ENCODE measurements around the gene ATP13A2.

The ATP13A2 gene

DNA sequence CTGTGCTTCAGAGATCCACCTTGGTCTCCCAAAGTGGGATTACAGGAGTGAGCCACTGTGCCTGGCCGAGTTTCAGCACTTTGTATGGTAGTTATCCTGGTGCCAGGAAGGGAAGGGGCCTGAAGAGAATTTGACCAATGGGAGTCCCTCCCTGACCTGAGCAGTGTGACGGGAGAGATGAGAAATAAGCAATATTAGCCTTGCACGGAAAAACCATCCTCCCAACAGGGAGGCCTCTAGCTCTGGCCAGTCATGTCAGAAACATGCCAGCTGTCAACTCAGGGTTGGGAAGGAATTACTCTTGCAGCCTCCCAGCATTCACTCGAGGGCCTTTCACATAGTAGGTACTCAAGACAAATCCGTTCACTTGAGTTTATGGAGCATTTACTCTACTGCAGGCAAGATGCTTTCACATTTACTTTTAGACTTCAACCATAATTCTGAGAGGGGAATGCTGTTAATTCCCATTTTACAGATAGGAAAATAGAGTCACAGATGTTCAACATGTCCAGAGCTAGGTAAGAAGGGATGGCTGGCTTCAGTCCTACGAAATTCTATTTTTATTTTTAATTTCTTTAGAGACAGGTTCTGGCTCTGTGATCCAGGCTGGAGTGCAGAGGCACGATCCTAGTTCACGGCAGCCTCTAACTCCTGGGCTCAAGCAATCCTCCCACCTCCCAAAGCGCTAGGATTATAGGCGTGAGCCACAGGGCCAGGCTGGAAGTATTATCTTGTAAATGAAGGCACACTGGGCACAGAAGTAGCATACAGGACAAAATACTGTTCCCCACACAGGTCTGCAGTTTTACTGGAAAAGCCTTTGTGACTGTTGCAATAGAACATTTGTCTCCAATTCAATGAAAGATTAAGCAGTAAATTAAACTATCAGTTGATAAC, 3.2 kb upstream of the ATP13A2 start:
- H3K27me3 ChIP-seq (replicated peaks; ENCODE audit: control insufficient read depth, insufficient read depth, low read length): no peaks in the 10 kb centered on the region
- DNase-seq (ENCODE audit: low read depth): no peak
- peaks cover 25% of the 10 kb centered on the region for H3K36me3 ChIP-seq (ENCODE audit: control insufficient read depth, insufficient read depth, low read length, severe bottlenecking)
- no peak overlapping the region for H3K4me3 ChIP-seq (ENCODE audit: low read length)
- H3K4me1 ChIP-seq (ENCODE audit: control insufficient read depth, insufficient read depth, low read length): peaks cover 31% of the 10 kb centered on the region
- H3K9ac ChIP-seq (ENCODE audit: low read length): no peak overlapping the region
- no peaks in the 10 kb centered on the region for H3K9me3 ChIP-seq (ENCODE audit: control insufficient read depth, low read length)

DNA sequence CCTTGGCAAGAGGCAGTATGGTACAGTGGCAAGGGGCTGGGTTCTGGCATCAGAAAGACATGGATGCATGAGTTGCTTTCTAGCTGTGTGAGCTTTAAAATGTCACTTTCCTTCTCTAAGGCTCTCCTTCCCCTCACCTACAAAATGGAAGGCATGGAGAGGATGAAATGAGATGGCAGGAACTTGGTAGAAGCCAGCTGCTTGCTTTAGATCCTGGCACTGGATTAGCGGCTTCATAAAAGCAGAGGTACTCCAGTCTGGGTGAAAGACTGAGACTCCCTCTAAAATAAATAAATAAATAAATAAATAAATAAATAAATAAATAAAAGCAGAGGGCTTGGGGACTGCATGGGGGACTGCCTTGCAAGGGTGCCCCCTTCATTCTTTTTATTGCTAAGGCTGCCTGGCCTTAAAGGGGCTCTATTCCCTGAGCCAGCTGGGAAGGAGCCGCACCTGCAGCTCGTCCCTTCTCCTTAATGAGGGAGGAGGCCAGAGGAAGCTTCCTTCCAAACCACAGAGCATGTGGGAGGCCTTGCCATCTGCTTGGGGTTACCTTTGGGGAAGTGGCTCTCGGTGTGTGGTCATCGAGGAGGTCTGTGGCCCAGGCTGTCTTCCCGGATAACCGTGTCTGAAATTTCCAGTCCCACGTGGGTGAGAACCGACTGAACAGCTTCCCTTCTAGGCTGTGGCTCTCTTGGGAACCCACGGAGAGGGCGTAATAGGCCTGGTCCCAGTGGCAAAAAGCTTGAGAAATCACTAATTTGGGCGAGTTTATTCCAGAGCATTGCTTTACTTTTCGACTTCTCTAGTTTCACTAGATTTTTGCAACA, 2.0 kb upstream of the ATP13A2 start:
- H3K4me1 ChIP-seq (ENCODE audit: control insufficient read depth, insufficient read depth, low read length): peaks cover 31% of the 10 kb centered on the region
- DNase-seq (ENCODE audit: low read depth): no peak
- H3K36me3 ChIP-seq (ENCODE audit: control insufficient read depth, insufficient read depth, low read length, severe bottlenecking): peaks cover 13% of the 10 kb centered on the region
- no peaks in the 10 kb centered on the region for H3K27me3 ChIP-seq (replicated peaks; ENCODE audit: control insufficient read depth, insufficient read depth, low read length)
- H3K9me3 ChIP-seq (ENCODE audit: control insufficient read depth, low read length): no peaks in the 10 kb centered on the region
- no peak overlapping the region for H3K4me3 ChIP-seq (ENCODE audit: low read length)
- H3K9ac ChIP-seq (ENCODE audit: low read length): no peak overlapping the region

DNA sequence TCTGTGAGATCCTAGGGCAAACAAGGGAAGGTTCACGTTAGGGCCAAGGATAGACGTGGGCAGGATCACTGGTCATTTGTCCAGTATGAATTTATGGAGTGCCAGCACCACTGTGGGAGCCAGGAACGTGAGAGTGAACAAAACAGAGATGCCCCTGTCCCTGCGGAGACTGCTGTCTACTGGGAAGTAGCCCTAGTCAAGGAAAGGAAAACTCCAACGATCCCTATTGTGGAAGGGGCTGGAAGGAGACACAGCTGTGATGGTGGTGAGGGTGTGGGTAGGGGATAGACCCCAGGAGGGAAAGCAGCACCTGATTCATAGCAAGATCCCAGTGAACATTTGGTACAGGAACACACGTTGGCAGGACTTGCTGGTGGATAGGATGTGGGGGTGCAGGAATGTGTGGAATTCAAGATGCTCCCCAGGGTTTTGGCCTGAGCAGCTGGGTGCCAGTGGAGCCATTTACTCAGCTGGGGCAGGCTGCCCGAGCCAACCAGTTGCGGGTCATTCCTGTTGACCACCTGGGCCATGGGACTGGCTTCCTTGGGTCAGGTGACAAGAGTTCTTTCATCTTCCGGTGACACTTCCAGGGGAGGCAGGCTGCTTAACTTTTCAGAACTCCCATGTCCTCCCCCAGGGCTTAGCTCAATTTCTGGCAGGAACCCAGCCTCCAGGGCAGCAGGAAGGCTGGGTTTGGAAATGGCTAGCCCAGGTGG, 1.2 kb upstream of the ATP13A2 start:
- Histone ChIP-seq H3K9me3 (ENCODE audit: control insufficient read depth, low read length) (no peaks in the 10 kb centered on the region), H3K4me1 (ENCODE audit: control insufficient read depth, insufficient read depth, low read length) (peaks cover 31% of the 10 kb centered on the region), H3K27me3 (replicated peaks; ENCODE audit: control insufficient read depth, insufficient read depth, low read length) (no peaks in the 10 kb centered on the region), H3K4me3 (ENCODE audit: low read length) (no peak overlapping the region), H3K36me3 (ENCODE audit: control insufficient read depth, insufficient read depth, low read length, severe bottlenecking) (peaks cover 5% of the 10 kb centered on the region), H3K9ac (ENCODE audit: low read length) (no peak overlapping the region)
- no peak for DNase-seq (ENCODE audit: low read depth)

DNA sequence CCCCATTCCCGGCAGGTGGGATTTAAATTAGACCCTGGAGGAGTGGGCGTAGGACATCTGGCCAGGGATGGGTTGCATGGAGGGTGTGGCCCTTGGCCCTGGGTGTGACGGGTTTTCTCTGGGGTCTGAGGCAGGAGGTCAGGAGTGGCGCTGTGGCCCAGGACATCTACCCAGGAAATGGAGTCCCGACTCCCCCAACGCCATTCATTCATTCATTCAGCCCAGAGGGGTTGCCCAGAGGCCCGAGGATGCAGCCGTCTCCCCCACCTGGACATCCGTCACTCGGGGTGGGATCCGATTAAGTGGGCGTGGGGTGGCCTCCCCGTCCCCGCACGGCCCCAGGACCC, 663 bp downstream of the ATP13A2 start:
- Histone ChIP-seq H3K27me3 (replicated peaks; ENCODE audit: control insufficient read depth, insufficient read depth, low read length) (no peaks in the 10 kb centered on the region), H3K36me3 (ENCODE audit: control insufficient read depth, insufficient read depth, low read length, severe bottlenecking) (no peaks in the 10 kb centered on the region), H3K9me3 (ENCODE audit: control insufficient read depth, low read length) (no peaks in the 10 kb centered on the region), H3K4me3 (ENCODE audit: low read length) (peak overlapping the region; percentile 83), H3K9ac (ENCODE audit: low read length) (peak overlapping the region; percentile 79), H3K4me1 (ENCODE audit: control insufficient read depth, insufficient read depth, low read length) (peaks cover 26% of the 10 kb centered on the region)
- DNase-seq (ENCODE audit: low read depth): no peak

DNA sequence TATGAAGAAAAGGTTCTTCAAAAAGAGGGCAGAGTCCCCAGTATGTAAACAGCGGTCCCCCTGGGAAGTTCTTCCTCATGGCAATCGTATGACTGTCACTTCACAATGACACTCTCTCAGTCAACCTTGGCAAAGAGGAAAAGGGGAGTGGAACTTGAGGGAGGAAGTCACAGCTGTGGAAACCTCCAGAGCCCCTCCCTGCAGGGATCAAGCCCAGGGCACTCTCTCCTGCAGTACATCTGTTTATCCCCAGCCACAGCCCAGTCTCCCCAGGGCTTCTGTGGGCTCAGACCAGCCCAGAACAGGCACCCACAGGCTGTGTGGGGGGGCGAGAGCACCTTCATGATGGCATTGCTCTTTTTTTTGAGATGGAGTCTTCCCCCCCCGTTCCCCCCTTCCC, 2.0 kb downstream of the ATP13A2 start:
- Histone ChIP-seq H3K9me3 (ENCODE audit: control insufficient read depth, low read length) (no peaks in the 10 kb centered on the region), H3K4me3 (ENCODE audit: low read length) (no peak overlapping the region), H3K36me3 (ENCODE audit: control insufficient read depth, insufficient read depth, low read length, severe bottlenecking) (no peaks in the 10 kb centered on the region), H3K27me3 (replicated peaks; ENCODE audit: control insufficient read depth, insufficient read depth, low read length) (no peaks in the 10 kb centered on the region), H3K4me1 (ENCODE audit: control insufficient read depth, insufficient read depth, low read length) (peaks cover 17% of the 10 kb centered on the region), H3K9ac (ENCODE audit: low read length) (no peak overlapping the region)
- no peak for DNase-seq (ENCODE audit: low read depth)

DNA sequence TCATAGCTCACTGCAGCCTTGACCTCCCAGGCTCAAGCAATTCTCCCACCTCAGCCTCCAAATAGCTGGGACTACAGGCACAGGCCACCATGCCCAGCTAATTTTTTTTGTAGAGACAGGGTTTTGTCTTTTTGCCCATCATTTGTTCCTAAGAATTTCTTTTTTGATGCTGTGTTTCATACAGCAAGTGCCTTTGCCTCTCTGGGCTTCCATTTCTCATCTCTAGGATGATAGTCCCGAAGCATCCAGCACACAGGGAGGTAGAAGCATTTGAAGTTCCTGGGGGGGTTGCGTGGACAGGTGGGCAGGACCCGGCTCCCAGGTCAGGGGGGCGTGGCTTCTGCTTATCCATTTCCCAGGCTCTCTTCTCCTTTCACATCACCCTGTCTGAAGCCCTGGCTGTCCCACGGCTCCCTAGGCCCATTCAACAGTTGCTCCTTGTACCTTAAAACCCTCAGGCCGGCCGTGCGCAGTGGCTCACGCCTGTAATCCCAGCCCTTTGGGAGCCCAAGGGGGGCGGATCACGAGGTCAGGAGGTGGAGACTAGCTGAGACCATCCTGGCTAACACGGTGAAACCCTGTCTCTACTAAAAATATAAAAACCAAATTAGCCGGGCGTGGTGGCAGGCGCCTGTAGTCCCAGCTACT, 3.4 kb downstream of the ATP13A2 start:
- Histone ChIP-seq H3K4me1 (ENCODE audit: control insufficient read depth, insufficient read depth, low read length) (peaks cover 30% of the 10 kb centered on the region), H3K27me3 (replicated peaks; ENCODE audit: control insufficient read depth, insufficient read depth, low read length) (no peaks in the 10 kb centered on the region), H3K36me3 (ENCODE audit: control insufficient read depth, insufficient read depth, low read length, severe bottlenecking) (no peaks in the 10 kb centered on the region), H3K4me3 (ENCODE audit: low read length) (no peak overlapping the region), H3K9me3 (ENCODE audit: control insufficient read depth, low read length) (no peaks in the 10 kb centered on the region), H3K9ac (ENCODE audit: low read length) (no peak overlapping the region)
- no peak for DNase-seq (ENCODE audit: low read depth)

DNA sequence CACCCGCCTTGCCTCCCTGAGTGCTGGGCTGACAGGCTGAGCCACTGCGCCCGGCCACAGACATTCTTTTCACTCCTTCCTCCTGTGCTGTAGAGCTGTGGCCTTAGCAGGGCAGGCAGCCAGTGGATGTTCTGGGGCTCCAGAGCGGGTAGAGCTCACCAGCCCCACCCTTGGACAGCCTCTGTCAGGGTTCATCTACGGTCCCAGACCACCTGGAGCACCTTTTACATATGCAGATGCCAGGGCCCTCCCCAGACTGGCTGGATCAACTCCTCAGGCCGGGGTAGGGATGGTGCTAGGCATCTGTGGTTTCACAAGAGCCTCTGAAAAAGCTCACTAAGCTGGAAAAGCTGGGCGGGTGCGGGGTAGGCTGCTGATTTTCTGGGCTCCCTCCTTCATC, 4.6 kb downstream of the ATP13A2 start:
- peaks cover 29% of the 10 kb centered on the region for H3K4me1 ChIP-seq (ENCODE audit: control insufficient read depth, insufficient read depth, low read length)
- no peaks in the 10 kb centered on the region for H3K9me3 ChIP-seq (ENCODE audit: control insufficient read depth, low read length)
- no peaks in the 10 kb centered on the region for H3K27me3 ChIP-seq (replicated peaks; ENCODE audit: control insufficient read depth, insufficient read depth, low read length)
- no peak for DNase-seq (ENCODE audit: low read depth)
- no peak overlapping the region for H3K9ac ChIP-seq (ENCODE audit: low read length)
- peaks cover 10% of the 10 kb centered on the region for H3K36me3 ChIP-seq (ENCODE audit: control insufficient read depth, insufficient read depth, low read length, severe bottlenecking)
- H3K4me3 ChIP-seq (ENCODE audit: low read length): no peak overlapping the region

DNA sequence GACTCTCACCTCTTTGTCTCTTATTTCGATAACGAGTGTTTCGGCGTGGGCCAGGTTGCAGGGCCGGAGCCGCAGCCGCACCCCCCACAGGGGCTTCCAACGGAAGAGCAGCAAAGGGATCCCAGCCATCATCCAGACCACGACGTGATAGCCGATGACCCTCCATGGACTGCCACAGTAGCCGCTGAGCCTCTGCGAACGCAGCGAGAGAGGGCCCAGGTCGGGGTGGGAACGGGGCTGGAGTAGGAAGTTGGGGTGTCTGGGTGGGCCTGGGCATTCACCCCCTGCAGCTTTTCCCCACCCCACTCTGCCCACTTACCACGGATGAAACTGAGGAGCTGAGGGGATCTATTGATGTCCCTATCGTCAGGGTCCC, 6.4 kb downstream of the ATP13A2 start:
- no peaks in the 10 kb centered on the region for H3K9me3 ChIP-seq (ENCODE audit: control insufficient read depth, low read length)
- H3K4me3 ChIP-seq (ENCODE audit: low read length): no peak overlapping the region
- peaks cover 18% of the 10 kb centered on the region for H3K4me1 ChIP-seq (ENCODE audit: control insufficient read depth, insufficient read depth, low read length)
- H3K36me3 ChIP-seq (ENCODE audit: control insufficient read depth, insufficient read depth, low read length, severe bottlenecking): peaks cover 23% of the 10 kb centered on the region
- no peak overlapping the region for H3K9ac ChIP-seq (ENCODE audit: low read length)
- no peak for DNase-seq (ENCODE audit: low read depth)
- H3K27me3 ChIP-seq (replicated peaks; ENCODE audit: control insufficient read depth, insufficient read depth, low read length): no peaks in the 10 kb centered on the region

DNA sequence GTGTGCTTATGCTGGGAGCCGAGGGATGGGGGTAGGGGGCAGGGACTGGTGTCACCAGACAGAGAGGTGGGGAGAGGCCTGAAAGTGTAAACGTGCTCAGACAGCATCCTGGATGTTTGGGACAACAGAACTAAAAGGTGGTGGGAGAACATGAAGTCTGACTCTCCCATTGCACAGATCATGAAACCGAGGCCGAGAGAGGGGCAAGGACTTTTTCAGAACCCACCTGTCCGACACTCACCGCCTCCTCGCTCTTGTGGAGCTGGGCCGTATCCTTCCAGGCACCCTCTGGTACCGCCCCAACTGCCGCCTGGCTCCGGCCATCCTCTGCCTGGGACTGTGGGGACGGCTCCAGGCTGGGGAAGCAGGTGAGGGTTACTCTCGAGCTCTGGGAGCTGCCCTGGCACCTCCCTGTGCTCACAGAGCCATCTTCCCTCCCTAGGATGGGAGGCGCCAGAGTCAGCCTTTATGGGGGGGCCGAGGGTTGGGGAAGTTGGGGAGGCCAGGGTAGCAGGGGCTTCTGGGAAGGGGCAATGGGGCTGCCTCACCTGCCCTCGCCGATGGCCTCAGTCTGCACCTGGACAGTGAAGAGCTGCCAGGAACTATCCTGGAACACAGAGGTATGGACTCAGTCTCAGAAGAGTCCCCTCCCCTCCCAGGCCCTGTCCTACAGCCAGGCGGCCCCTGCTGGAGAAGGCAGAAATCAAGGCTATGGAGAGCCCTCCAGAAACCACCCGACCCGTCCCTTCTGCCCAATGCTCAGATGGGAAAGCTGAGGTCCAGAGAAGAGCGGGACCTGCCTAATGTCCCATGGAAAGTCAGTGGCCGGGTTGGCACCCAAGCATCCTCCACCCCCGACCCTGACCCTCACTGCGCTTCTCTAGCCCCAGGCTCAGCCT, 7.0 kb downstream of the ATP13A2 start:
- Histone ChIP-seq H3K27me3 (replicated peaks; ENCODE audit: control insufficient read depth, insufficient read depth, low read length) (no peaks in the 10 kb centered on the region), H3K9me3 (ENCODE audit: control insufficient read depth, low read length) (no peaks in the 10 kb centered on the region), H3K9ac (ENCODE audit: low read length) (no peak overlapping the region), H3K4me1 (ENCODE audit: control insufficient read depth, insufficient read depth, low read length) (peaks cover 16% of the 10 kb centered on the region), H3K4me3 (ENCODE audit: low read length) (no peak overlapping the region), H3K36me3 (ENCODE audit: control insufficient read depth, insufficient read depth, low read length, severe bottlenecking) (peaks cover 25% of the 10 kb centered on the region)
- DNase-seq (ENCODE audit: low read depth): no peak

DNA sequence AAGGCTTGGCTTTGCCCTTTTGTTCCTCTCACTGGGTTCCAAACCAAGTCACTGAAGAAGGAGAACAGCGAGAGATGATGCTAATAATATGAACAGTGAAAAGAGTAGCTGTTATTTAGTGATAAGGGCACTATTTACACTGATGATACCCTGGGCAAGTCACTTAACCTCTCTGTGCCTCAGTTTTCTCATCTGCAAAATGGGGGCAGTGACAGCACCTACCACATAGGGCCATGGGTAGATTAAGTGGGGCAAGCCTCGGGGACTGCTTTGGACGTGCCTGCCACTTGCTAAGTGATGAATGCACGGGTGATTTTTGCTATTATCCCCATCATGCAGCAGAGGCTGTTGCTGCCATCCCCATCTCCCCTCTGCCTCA, 9.2 kb downstream of the ATP13A2 start:
- Histone ChIP-seq H3K36me3 (ENCODE audit: control insufficient read depth, insufficient read depth, low read length, severe bottlenecking) (peaks cover 34% of the 10 kb centered on the region), H3K4me1 (ENCODE audit: control insufficient read depth, insufficient read depth, low read length) (peaks cover 16% of the 10 kb centered on the region)

More for the DNA sequence above, 9.2 kb downstream of the ATP13A2 start:
- Histone ChIP-seq H3K27me3 (replicated peaks; ENCODE audit: control insufficient read depth, insufficient read depth, low read length) (no peaks in the 10 kb centered on the region), H3K9ac (ENCODE audit: low read length) (no peak overlapping the region), H3K4me3 (ENCODE audit: low read length) (no peak overlapping the region), H3K9me3 (ENCODE audit: control insufficient read depth, low read length) (no peaks in the 10 kb centered on the region)
- no peak for DNase-seq (ENCODE audit: low read depth)

All from adipocyte (in vitro differentiated cells).